Ovary (tissue), 3 donors: ENCODE measurements around the gene FOXP1.

Experiments used
- EP300 ChIP-seq: sonication (generic); formaldehyde crosslinking; IDR thresholded peaks from one replicate; pipeline ENCODE4 v1.6.1; 2017; ENCODE audit warnings: antibody characterized with exemption
- POLR2A ChIP-seq: fragments of 450-650 bp; IDR thresholded peaks from one replicate; pipeline ENCODE4 v1.6.1; 2017; ENCODE audit warnings: antibody characterized with exemption, mild to moderate bottlenecking, moderate library complexity
- TF ChIP-seq, protein P1 (sequence below), 3 donors: fragments of 450-650 bp in 2 of 3; fragments of 200-600 bp in 1 of 3; IDR thresholded peaks; one replicate each; pipeline versions ENCODE4 v1.5.1 to v1.8.0; 2016 to 2022; ENCODE audit warnings: antibody characterized with exemption in 3 of 3, mild to moderate bottlenecking in 1 of 3
- donor health status: DM: no; HTN: no; CAD: no.

DNA sequence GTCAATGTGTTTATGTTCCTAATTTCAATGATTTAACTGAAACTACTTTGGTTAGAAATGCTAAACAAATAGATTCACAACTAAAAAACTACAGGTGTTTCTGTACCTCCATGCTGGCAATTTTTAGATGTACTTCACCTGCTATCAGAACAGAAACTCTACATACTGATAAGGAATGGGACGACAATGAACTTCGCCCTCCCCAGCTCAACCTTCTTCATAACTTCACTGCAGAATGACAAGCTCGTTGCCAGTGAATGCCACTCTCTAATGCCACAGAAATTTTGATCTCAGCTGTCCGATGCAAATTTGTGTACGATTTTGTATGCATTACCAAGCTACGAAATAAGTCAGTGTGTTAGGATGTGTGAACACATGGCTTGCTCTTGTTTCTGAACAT is 133.4 kb downstream of the FOXP1 start:
- TF ChIP-seq, protein P1, sequence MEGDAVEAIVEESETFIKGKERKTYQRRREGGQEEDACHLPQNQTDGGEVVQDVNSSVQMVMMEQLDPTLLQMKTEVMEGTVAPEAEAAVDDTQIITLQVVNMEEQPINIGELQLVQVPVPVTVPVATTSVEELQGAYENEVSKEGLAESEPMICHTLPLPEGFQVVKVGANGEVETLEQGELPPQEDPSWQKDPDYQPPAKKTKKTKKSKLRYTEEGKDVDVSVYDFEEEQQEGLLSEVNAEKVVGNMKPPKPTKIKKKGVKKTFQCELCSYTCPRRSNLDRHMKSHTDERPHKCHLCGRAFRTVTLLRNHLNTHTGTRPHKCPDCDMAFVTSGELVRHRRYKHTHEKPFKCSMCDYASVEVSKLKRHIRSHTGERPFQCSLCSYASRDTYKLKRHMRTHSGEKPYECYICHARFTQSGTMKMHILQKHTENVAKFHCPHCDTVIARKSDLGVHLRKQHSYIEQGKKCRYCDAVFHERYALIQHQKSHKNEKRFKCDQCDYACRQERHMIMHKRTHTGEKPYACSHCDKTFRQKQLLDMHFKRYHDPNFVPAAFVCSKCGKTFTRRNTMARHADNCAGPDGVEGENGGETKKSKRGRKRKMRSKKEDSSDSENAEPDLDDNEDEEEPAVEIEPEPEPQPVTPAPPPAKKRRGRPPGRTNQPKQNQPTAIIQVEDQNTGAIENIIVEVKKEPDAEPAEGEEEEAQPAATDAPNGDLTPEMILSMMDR (IDR thresholded peaks at IDR 0.05) = no peak
- TF ChIP-seq POLR2A = no peak
- no peak for TF ChIP-seq EP300
